GM21717 (cell line): ENCODE results near the gene GDA.
A peak's percentile ranks its signal among the peaks of the same experiment; 100 is the strongest.

ENCODE experiments used
- ATAC-seq: cut with Tn5 transposase; IDR thresholded peaks from one replicate; pipeline ENCODE4 v1.9.1; 2021; ENCODE audit warnings: mild to moderate bottlenecking, moderate library complexity; ENCODE audit not compliant: unreplicated experiment

The GDA gene

DNA sequence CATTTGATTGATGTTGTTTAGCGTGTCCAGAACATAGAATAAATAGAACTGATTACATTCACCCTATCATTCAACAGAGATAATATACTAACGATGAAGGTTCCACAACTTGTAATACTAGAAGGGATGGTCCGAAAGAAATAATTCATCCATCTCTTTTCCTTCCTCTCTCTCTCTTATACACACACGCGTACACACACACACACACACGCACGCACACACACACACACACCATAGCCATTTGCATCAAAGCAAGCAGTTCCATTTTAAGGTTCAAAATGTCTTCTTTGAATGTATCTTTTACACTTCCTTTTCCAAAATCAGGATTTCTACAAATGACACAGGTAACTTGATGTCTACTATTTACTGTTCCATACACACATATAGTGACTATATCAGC lies 887 bp downstream of the GDA start:
- no peak for ATAC-seq

DNA sequence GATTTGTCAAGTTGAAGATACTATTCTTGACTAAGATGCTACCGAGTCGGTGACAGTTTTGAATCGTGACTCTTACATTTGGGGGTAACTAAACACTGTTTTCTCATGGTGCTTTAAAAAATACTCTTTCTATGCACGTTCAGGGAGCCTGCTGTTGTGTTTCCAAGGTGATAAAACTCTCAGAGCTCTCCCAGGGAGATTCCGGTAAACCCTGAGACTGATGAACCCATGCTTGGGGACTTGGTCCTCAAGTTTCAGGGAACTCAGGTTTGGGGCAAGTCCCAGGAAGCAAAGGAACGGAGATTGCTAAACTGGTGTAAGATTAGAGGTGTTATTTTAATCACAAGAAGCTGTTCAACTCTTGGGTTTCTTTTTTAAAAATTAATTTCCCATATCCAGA lies 1.4 kb downstream of the GDA start:
- no peak for ATAC-seq

DNA sequence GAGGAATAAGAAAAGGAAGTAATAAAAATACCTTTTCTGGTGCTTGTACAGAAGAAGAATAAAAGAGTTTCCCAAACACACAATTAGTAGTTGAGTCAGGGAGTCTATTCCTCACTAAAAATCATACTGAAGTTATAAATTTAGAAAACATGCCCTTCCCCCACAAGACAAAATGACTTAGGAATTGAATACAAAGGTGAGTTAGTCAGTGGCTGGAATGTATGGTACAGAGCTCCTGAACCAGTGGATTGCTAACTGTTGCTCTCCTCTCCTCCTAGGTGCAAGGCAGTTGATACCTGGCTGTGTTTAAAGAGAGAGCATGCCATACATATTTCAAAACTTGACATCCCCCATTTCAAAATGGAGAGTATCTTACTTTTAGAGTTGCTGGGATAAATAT lies 1.9 kb downstream of the GDA start:
- no peak for ATAC-seq

DNA sequence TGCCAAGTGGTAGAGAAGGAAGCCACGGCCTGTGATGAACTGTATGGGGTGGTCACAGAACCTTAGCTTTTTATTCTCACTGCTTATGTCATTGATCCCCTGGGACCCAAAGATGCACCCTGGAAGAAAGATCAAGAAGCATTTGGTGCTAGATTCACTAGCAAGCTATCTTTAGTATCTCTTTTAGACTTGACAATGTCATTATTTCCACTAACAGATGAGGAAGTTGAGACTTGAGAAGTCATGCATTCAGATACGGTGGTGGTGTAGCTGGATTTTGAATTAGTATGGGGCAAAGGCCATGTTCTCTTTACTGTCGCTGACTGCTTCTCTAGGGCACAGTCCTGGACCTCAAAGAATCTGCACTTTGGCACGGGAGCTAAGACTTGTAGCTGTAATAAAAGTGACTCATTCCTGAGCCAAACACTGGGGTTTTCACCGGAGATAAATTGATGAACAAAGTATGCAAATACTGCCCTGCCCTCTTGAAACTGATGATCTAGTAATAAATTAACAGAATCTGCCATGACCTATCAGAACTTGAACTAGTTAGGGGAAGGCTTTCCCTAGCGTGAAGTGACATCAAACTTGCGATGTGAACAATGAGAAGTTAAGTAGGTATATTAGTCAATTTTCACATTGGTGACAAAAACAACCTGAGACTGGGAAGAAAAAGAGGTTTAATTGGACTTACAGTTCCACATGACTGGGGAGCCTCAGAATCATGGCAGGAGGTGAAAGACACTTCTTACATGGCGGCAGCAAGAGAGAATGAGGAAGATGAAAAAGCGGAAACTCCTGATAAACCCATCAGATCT lies 5.4 kb downstream of the GDA start:
- ATAC-seq: peak; percentile 86

DNA sequence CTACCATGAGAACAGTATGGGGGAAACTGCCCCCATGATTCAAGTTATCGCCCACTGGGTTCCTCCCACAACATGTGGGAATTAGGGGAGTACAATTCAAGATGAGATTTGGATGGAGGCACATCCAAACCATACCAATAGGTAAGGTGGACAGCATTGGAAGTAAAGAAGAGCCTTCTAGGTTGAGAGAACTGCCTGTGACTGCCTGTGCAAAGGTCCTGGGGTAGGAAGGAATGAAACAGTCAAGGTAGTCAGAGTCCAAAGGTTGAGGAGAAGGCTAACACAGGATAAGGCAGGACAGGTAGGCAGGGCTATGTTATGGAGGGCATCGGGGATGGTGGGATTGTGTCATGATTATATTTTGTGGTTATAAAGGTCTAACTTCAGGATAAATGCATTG lies 6.1 kb downstream of the GDA start:
- no peak for ATAC-seq

DNA sequence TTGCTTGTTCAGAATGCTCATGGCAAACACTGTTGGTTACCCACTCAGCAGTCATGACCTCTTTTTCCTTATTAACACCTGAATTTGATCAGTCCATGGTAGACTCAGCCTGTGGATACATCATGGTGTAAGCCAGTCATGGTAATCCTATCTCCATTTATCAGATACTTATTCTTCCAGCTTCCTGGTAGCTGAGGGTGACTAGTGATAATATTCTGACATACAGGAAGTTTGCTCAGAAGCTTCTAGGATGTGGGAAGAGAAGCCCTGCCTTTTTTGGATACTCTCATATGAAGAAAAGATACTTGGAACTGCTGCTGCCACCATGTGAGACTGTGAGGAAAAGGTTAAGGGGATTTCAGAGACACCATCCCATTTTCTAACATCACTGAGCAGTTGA lies 7.3 kb downstream of the GDA start:
- no peak for ATAC-seq

DNA sequence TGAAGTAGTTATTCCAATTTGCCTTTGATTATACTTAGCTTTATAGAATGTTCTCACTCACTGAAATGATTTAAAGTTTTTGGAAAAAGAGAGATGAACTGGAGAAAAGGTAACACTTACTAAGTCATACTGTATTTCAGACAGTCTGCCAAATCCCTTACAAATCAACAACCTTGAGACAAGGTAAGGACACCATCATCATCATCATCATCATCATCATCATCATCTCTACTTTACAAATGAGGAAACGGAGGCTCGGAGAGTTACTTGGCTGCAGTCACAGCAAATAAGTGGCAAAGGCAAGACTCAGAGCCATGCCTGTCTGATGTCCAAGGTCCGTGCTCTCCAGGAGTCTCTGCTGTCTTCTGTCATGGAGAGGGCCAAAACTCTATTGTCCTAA lies 9.4 kb downstream of the GDA start:
- ATAC-seq: no peak

DNA sequence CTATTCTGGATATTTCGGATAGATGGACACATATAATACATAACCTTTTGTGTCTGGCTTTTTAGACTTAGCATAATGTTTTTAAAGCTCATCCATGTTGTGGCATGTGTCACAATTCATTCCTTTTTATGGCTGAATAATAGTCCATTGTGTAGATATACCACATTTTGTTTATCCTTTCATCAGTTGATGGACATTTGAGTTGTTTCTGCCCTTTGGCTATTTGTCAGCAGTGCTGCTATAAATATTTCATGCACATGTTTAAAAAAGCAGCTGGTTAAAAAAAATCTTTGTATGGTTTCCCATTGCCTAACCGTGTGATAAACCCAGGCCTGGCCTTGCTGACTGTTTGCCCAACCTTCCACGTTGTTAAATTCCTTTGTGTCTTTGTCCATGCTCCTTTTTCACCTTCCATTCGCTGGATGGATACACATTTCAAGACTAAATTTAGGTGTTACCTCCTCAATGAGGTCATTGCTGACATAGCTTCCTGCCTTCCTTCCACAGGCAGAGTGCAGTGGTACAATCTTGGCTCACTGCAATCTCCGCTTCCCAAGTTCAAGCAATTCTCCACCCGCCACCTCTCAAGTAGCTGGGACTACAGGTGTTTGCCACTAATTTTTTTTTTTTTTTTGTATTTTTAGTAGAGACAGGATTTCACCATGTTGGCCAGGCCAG lies 11.3 kb downstream of the GDA start:
- no peak for ATAC-seq

DNA sequence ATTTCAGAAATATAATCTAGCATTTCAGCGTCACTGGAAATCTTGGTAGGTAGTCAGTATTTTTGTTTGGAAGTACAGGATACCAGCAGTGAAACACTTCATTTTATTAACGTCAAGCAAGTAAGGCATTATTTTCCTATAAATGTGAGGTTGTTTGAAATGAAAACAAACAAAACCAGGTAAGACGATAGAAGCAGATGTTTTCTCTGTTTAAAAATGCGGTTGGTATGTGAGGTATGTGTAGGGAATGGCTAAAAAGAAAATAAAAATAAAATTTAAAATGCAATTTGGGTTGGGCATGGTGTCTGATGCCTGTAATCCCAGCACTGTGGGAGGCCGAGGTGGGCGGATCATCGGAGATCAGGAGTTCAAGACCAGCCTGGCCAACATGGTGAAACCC lies 16.1 kb downstream of the GDA start:
- no peak for ATAC-seq

DNA sequence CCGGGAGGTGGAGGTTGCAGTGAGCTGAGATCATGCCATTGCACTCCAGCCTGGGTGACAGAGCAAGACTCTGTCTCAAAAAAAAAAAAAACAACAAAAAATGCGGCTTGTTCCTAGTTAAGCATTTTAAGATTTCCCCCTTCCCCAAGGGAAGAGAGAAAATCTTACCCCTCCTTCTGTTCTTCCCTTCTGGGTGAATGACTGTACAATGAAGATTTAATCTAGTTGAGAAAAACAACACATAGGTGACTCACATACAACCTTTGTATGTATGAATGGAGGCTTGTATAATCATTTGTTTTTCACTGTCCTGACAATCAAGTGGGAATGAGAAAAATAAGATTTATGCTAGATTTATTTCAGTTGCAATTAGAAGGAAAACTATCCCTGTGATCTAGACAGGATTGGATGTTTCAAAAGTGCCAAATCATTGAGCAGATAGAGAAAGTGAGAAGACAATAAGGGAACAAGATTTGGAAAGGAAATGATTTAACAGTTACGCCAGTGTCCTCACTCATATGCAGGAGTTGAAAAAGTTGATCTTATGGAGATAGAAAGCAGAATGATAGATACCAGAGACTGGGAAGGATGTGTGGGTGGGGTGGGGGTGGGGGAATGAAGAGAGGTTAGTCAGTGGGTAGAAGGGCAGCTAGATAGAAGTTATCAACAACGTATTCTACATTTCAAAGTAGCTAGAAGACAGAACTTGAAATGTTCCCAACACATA lies 16.7 kb downstream of the GDA start:
- no peak for ATAC-seq

DNA sequence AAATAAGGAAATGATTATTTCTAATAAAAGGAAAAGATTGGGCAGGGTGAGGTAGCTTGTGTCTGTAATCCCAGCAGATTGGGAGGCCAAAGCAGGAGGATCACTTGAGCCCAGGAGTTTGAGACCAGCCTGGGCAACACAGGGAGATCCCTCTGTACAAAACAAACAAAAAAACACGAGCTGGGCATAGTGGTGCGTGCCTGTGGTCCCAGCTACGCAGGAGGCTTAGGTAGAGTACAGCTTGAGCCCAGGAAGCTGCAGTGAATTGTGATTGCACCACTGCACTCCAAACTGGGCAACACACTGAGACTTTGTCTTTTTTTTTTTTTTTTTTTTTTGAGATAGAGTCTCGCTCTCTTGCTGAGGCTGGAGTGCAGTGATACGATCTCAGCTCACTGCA lies 18.8 kb downstream of the GDA start:
- no peak for ATAC-seq

DNA sequence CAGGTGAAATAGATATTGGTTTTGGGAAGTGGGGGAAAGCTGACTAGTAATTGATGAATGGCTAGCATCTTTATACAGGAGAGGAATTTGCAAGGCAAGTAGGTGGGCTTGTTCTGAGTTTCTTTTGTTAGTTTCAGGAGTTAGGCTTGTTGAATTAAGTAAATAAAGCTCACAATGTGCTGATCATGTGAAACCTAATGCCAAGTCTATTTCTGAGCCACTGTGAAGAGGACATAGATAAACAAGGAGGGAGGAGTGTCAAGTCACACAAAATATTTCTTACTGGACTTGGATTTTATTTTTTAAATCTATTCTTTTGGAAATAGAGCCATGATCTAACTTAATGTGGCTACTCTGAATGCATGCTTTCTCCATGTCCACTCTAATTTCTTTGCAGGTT lies 19.9 kb downstream of the GDA start:
- no peak for ATAC-seq

DNA sequence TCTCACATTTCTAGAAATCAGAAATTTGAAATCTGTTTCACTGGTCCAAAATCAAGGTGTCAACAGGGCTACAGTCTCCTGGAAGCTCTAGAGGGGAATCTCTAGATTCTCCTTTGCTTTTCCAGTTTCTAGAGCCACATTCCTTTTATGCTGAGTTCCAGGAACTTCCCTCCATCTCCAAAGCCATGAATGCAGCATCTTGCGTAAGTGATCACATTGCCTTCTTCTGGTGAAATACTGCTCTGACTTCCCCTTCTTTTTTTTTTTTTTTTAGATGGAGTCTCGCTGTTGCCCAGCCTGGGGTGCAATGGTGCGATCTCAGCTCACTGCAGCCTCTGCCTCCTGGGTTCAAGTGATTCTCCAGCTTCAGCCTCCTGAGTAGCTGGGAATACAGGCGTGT lies 23.8 kb downstream of the GDA start:
- no peak for ATAC-seq

DNA sequence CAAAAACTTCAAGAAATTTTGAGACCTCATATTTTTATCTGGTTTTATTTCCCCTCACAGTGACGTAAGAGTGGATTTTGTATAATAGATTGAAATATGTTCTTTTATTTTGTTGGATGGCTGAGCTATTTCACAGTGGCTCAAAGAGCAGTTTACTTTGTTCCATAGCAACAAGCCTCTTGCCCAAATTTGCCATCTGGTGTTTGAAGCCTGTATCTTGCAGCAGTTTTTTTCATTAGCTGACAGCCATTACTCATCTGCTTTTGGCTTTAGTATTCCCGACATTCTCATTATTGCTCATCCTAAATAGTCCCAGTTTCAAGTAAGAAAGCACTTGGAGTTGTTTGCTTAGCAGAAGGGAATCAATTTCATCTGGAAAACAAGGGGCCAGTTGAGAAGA lies 36.3 kb downstream of the GDA start:
- ATAC-seq: no peak

DNA sequence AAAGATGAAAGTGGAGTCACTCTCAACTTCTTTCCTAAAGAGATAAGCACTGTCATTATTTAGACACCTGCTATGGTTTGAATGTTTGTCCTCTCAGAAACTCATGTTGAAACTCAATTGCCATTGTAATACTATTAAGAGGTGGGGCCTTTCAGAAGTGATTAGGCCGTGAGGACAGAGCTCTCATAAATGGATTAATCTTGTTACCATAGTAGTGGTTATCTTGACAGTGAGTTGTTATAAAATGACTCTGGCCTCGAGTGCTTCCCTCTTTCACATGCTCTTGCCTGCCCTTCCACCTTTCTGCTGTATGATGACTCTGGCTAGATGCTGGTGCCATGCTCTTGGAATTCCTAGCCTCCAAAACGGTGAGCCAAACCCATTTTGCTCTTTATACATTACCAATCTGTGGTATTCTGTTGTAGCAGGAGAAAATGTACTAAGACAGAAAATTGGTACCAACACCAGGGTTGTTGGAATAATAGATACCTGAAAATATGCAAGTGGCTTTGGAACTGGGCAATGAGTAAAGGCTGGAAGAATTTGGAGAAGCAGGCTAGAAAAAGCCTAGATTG lies 38.0 kb downstream of the GDA start:
- ATAC-seq: no peak

DNA sequence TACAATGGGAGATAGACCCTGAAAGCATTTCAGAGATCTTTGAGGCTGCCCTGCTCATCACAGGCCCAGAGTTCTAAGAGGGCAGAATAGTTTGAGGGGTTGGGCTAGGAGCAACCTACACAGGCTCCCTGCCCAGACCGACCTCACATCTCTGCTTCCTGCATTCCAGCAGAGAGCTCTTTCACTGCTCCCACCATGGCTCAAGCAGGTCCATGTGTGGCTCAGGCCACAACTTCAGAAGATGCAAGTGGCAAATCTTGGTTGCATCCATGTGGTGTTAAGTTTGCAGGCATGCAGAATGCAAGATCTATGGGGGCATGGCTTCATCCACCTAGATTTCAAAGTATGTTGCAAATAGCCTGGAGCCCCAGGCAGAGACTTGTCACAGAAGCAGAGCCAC lies 39.0 kb downstream of the GDA start:
- ATAC-seq: no peak

DNA sequence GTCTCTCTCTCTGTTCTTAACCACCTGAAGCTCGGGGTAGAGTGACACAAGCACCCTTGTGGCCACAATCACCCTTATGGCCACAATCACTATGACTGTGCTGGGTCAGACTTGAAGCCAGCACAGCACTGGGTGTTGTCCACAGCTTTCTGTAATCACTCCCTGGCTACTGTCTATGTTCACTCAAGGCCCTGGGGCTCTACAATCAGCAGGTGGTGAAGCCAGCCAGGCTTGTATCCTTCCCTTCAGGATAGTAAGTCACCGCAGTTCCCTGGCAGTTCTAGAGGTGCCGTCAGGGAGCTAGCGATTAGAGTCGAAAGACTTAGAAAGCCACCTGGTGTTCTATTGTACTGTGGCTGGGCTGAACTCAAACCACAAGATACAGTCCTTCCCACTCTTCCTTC lies 44.2 kb downstream of the GDA start:
- peak; percentile 72 for ATAC-seq

DNA sequence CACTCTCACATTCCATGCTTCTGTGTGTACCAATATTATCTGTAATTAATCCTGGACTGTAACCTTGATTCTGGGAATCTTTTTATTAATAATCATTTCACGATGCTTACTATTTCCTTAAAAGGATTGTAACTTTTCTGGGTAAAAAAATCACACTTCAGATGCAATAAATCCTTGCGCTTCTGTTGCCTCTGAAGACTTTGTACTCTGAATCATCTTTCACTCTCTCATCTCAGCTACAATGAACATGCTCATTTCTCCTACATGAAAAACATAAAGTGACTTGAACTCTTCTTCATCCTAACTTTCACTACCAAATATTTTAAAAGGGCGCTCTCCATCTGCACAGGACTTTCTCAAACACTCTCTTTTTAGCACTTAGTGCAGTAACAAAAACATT lies 50.0 kb downstream of the GDA start:
- no peak for ATAC-seq

DNA sequence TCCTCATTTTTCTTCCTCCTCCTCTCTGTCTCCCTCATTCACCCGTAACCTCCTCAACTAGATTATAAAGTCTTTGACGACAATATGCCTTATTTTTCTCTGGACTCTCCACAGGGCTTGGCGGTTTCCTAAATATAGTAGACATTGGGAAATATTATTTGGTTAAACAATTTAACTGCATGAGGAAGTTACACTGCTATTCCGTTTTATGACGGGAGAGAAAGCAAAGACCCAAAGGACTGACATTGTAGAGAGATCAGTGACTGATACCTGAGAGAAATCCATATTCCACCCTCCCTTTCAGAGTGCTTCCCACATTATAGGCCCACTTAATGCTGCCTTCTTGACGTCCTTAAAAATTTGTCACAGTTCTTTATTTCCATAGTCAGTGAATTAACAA lies 51.2 kb downstream of the GDA start:
- no peak for ATAC-seq

DNA sequence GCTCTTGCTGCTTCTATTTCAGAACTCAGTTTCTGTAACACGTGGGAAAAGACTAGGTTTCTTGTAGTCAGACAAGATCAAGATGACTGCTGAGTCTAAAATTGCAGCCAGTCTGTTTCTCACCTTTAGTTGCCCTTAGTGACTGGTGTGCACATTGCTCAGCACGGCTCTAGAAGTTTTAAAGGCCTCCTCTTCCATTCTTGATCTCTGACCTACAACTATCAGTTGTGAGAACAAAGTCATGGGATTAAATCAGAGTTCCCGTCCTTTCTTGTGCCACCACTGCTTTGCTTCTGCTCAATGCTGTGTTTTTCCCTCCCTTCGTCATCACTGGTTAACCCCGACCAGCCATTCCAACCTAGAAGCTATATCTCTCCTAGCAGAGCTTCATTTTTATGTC lies 52.8 kb downstream of the GDA start:
- ATAC-seq: no peak

DNA sequence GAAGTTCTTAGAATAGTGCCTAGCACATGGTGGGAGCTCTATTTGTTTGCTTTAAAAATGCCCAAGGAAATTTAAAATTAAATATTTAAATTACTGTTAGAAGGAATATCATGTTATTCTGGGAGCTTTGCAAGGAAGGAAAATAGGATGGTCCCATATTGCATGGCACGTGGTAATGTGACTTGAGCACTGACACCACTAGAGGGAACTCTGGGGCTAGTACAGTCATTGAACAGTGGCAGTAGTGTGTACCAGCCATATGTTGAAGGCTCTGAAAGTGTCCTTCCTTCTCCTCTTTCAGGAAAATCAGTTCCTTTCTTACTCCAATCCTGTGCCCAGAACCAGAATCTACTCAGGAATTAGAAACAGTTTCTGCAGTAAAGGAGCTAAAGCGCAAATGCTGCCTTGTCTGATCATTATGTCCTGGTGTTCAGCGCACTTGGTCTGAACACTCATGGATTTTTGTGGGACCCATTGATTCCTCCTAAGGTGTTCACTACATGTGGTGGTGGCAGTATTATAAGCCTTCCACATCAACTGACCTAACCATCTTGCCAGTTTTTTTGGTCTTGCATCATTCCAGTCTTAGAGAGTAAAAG lies 54.1 kb downstream of the GDA start:
- ATAC-seq: peak; percentile 64
